ENCODE data around the gene BRINP1.

The BRINP1 gene

DNA sequence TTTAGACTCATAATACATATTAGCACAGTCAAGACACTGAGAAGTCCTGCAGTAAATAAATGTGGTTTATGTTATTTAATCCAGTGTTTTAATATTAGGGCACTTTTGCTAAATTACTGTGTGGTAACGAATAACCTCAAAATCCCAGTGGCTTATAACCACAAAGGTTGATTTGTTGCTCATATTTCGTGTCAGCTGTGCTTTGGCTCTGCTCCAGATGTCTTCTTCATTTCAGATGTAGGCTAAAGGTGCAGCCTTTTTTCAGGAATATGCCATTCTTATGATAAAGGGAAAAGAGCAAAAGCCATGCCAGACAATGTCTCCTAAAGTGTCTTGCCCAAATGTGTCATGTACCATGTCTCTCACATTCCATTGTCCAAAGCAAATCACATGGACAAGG lies 144.8 kb downstream of the BRINP1 start:
- H3K9ac ChIP-seq (ENCODE audit: low read length): no peak overlapping the region
- H3K4me1 ChIP-seq (ENCODE audit: insufficient read depth, low read length): no peaks in the 10 kb centered on the region

DNA sequence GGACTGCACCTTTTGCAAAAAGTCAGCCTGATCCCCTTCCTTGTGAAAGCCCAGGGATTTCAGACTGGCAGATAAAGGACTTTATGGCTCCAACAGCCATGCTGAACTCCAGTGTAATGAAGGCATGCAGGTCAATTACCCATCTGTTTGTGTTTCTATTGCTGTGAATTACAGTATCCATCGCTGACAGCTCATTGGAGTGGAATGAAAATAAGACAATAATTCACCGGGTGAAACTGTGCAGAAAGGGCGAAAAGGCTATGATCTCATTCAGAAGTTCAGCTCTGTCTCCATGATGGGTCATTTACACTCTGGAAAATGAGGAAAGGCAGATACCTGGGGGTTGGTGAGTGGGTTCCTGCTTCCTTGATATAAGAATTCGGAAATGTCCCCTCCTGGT lies 148.0 kb downstream of the BRINP1 start:
- H3K9ac ChIP-seq (ENCODE audit: low read length): no peak overlapping the region
- no peaks in the 10 kb centered on the region for H3K36me3 ChIP-seq (ENCODE audit: insufficient read depth, low read length)
- H3K27me3 ChIP-seq (ENCODE audit: control insufficient read depth in 1 of 2, insufficient read depth in 2 of 2, low read length in 2 of 2): no peaks in the 10 kb centered on the region
- H3K27ac ChIP-seq (ENCODE audit: low read depth, low read length): no peak overlapping the region
- H3K4me3 ChIP-seq (ENCODE audit: low read depth in 1 of 2, low read length in 2 of 2): no peak overlapping the region
- H3K4me1 ChIP-seq (ENCODE audit: insufficient read depth, low read length): peaks cover 5% of the 10 kb centered on the region
- H3K9me3 ChIP-seq (ENCODE audit: low read length): no peaks in the 10 kb centered on the region

More for the DNA sequence above, 144.8 kb downstream of the BRINP1 start:
- no peaks in the 10 kb centered on the region for H3K27me3 ChIP-seq (ENCODE audit: control insufficient read depth in 1 of 2, insufficient read depth in 2 of 2, low read length in 2 of 2)
- H3K36me3 ChIP-seq (ENCODE audit: insufficient read depth, low read length): no peaks in the 10 kb centered on the region
- no peak overlapping the region for H3K27ac ChIP-seq (ENCODE audit: low read depth, low read length)
- no peak overlapping the region for H3K4me3 ChIP-seq (ENCODE audit: low read depth in 1 of 2, low read length in 2 of 2)
- no peaks in the 10 kb centered on the region for H3K9me3 ChIP-seq (ENCODE audit: low read length)

DNA sequence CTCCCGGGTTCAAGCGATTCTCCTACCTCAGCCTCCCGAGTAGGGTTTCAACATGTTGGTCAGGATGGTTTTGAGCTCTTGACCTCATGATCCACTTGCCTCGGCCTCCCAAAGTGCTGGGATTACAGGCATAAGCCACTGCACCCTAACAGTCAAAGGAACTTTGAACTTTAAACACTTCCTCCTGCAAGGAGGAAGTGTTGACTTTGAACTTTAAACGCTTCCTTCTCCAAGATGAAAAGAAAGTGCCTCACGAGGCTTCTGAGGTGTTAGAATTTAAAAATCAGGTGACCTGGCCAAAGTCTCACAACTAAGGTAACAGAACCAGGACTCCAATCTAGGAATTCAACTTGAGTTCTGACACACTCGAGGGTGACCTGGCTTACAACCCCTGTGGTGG lies 150.9 kb downstream of the BRINP1 start:
- H3K27me3 ChIP-seq (ENCODE audit: control insufficient read depth in 1 of 2, insufficient read depth in 2 of 2, low read length in 2 of 2): no peaks in the 10 kb centered on the region
- H3K4me1 ChIP-seq (ENCODE audit: insufficient read depth, low read length): peaks cover 9% of the 10 kb centered on the region
- H3K36me3 ChIP-seq (ENCODE audit: insufficient read depth, low read length): no peaks in the 10 kb centered on the region
- H3K9me3 ChIP-seq (ENCODE audit: low read length): no peaks in the 10 kb centered on the region
- no peak overlapping the region for H3K27ac ChIP-seq (ENCODE audit: low read depth, low read length)
- H3K4me3 ChIP-seq (ENCODE audit: low read depth in 1 of 2, low read length in 2 of 2): no peak overlapping the region
- no peak overlapping the region for H3K9ac ChIP-seq (ENCODE audit: low read length)

DNA sequence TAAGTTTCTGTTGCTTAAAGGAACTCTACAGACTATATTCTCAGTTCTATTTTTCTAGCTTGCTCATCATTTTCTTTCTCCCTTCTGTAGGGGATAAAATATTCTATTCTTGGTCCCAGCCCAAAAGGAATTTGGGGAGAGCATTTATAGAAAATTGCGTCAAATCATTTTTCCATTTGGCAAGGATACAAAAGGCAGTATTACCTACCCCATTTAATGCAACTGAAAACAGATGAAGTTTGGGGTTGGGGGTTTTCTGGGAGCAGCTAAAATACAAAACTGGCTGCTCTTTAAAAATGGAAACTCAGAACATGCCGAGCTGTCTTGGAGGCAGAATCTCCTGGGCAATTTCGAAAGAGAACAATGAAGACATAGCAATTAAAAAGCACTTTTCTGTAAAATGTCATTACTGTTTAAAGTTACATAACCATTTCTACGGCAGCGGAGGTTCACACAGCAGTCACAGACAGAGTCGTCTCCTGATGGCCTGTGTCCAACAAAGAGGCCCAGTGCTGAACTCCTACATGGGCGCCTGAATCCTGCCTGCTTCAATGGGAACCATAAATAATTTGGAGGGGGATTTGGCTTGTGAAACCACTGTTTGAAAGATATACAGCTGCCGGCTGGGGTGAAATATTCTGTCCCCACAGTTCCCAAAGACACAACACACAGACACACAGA lies 152.4 kb downstream of the BRINP1 start:
- Histone ChIP-seq H3K27ac (ENCODE audit: low read depth, low read length) (no peak overlapping the region), H3K9me3 (ENCODE audit: low read length) (no peaks in the 10 kb centered on the region), H3K27me3 (ENCODE audit: control insufficient read depth in 1 of 2, insufficient read depth in 2 of 2, low read length in 2 of 2) (no peaks in the 10 kb centered on the region), H3K4me3 (ENCODE audit: low read depth in 1 of 2, low read length in 2 of 2) (no peak overlapping the region), H3K4me1 (ENCODE audit: insufficient read depth, low read length) (peaks cover 9% of the 10 kb centered on the region), H3K36me3 (ENCODE audit: insufficient read depth, low read length) (no peaks in the 10 kb centered on the region), H3K9ac (ENCODE audit: low read length) (no peak overlapping the region)

DNA sequence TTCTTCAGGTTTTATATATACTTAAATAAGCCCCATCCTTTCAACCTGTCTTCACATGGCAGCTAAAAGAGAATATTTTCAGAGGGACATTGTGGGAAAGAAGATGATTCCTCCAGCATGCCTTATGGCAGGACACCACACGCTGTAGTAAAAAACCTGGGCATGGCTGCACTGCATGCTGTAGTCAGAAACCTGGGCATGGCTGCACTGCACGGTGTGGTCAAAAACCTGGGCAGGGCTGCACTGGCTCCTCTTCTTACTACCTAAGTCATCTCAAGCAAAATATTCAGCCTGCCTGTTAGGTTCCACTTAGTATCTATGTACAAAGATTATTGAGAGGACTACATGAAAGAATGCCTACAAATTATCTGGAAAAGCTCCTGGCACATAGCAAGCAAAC lies 153.6 kb downstream of the BRINP1 start:
- no peak overlapping the region for H3K9ac ChIP-seq (ENCODE audit: low read length)
- H3K27me3 ChIP-seq (ENCODE audit: control insufficient read depth in 1 of 2, insufficient read depth in 2 of 2, low read length in 2 of 2): no peaks in the 10 kb centered on the region
- peaks cover 9% of the 10 kb centered on the region for H3K4me1 ChIP-seq (ENCODE audit: insufficient read depth, low read length)
- H3K9me3 ChIP-seq (ENCODE audit: low read length): no peaks in the 10 kb centered on the region
- H3K36me3 ChIP-seq (ENCODE audit: insufficient read depth, low read length): no peaks in the 10 kb centered on the region
- no peak overlapping the region for H3K27ac ChIP-seq (ENCODE audit: low read depth, low read length)
- H3K4me3 ChIP-seq (ENCODE audit: low read depth in 1 of 2, low read length in 2 of 2): no peak overlapping the region

DNA sequence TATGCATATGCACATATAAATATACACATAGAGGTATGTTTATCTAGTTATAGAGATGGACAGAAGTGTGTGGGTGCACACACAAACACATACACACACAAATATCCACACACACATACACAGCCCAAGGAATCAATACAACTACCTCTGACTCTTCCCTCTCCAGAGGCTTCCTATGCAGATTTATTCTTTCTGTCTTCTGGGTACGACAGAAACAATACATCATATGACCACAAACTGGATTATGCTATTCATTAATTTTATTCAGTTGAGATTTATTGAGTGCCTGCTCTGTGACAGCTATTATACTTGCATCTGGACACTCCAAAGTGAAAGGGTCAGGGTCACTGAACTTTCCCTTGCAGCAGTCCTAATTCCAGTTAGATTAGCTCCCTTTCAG lies 155.8 kb downstream of the BRINP1 start:
- peaks cover 9% of the 10 kb centered on the region for H3K4me1 ChIP-seq (ENCODE audit: insufficient read depth, low read length)
- no peak overlapping the region for H3K27ac ChIP-seq (ENCODE audit: low read depth, low read length)
- H3K36me3 ChIP-seq (ENCODE audit: insufficient read depth, low read length): no peaks in the 10 kb centered on the region
- no peaks in the 10 kb centered on the region for H3K27me3 ChIP-seq (ENCODE audit: control insufficient read depth in 1 of 2, insufficient read depth in 2 of 2, low read length in 2 of 2)
- no peak overlapping the region for H3K4me3 ChIP-seq (ENCODE audit: low read depth in 1 of 2, low read length in 2 of 2)
- H3K9me3 ChIP-seq (ENCODE audit: low read length): no peaks in the 10 kb centered on the region
- H3K9ac ChIP-seq (ENCODE audit: low read length): no peak overlapping the region

DNA sequence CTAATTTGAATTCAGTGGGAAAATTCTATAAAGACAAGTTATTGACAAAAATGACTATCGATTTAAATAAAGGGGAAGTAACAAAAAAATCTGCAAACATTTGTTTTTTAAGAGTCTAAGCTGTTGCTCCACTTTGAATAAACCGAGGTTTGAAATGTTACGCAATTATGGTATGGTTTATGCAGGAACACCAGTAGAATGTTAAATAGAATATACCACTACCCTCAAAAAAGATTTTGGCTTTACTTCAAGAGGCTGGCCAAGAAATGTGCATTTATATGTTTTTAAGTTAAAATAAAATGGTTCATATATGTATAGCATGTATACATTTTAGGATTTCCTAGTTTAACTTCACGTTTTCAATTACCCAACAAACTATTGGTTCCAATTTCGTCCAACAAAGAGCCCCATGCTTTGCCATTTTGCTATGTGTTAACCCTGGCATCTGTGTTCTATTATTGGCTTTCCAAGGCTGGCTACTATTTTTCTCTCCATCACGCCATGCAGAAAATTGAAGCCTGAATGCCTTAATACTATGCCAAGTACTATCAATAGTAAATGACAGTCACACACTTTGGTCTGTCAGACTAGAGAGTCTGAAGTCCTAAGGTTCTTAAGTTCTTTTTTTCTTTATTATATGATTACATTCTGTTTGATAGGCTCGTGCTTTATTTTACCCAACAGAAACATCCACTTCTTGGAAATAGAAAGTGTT lies 171.2 kb downstream of the BRINP1 start:
- Histone ChIP-seq H3K9ac (ENCODE audit: low read length) (no peak overlapping the region), H3K4me3 (ENCODE audit: low read depth in 1 of 2, low read length in 2 of 2) (no peak overlapping the region), H3K4me1 (ENCODE audit: insufficient read depth, low read length) (no peaks in the 10 kb centered on the region), H3K9me3 (ENCODE audit: low read length) (no peaks in the 10 kb centered on the region), H3K27ac (ENCODE audit: low read depth, low read length) (no peak overlapping the region), H3K27me3 (ENCODE audit: control insufficient read depth in 1 of 2, insufficient read depth in 2 of 2, low read length in 2 of 2) (no peaks in the 10 kb centered on the region), H3K36me3 (ENCODE audit: insufficient read depth, low read length) (no peaks in the 10 kb centered on the region)

DNA sequence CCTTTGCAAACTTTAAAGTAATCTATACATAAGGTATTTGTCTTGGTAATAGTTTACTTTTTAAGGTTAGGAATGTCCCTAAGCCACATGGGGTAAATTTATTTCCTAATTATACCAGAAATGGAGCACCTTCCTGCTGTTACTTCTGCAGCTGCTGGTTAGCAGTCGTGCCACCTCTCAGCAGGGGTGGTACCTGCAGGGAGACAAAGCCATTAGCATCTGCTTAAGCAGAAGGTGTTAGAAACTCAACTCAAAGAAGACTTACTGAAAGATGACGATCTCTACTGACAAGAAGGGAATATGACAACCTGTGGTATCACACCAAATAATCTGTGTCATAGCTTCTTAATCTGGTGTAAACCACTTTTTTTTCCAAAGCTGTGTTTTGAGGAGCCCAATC lies 173.7 kb downstream of the BRINP1 start:
- no peak overlapping the region for H3K27ac ChIP-seq (ENCODE audit: low read depth, low read length)
- no peak overlapping the region for H3K9ac ChIP-seq (ENCODE audit: low read length)
- no peaks in the 10 kb centered on the region for H3K4me1 ChIP-seq (ENCODE audit: insufficient read depth, low read length)
- H3K9me3 ChIP-seq (ENCODE audit: low read length): no peaks in the 10 kb centered on the region
- H3K4me3 ChIP-seq (ENCODE audit: low read depth in 1 of 2, low read length in 2 of 2): no peak overlapping the region
- H3K36me3 ChIP-seq (ENCODE audit: insufficient read depth, low read length): no peaks in the 10 kb centered on the region
- H3K27me3 ChIP-seq (ENCODE audit: control insufficient read depth in 1 of 2, insufficient read depth in 2 of 2, low read length in 2 of 2): no peaks in the 10 kb centered on the region

DNA sequence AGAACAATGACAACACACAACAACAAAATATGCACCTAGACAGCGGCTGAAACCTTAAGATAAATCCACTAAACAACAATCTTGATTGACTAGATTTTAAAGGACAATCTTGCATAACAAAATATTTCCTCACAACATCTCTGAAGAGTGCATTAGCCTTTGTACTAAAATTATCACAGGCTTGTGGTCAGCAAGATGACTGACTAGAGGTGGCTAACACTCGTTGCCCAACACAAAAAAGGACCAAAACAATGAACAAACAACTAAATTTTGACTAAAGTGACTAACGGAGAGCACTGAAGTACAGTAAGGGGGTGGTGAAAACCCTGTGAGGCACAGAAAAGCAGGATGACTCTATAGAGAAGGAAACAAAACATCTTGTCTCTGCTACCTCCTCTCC lies 183.9 kb downstream of the BRINP1 start:
- Histone ChIP-seq H3K9ac (ENCODE audit: low read length) (no peak overlapping the region), H3K9me3 (ENCODE audit: low read length) (no peaks in the 10 kb centered on the region), H3K36me3 (ENCODE audit: insufficient read depth, low read length) (no peaks in the 10 kb centered on the region), H3K4me3 (ENCODE audit: low read depth in 1 of 2, low read length in 2 of 2) (no peak overlapping the region), H3K27me3 (ENCODE audit: control insufficient read depth in 1 of 2, insufficient read depth in 2 of 2, low read length in 2 of 2) (no peaks in the 10 kb centered on the region), H3K4me1 (ENCODE audit: insufficient read depth, low read length) (no peaks in the 10 kb centered on the region), H3K27ac (ENCODE audit: low read depth, low read length) (no peak overlapping the region)

DNA sequence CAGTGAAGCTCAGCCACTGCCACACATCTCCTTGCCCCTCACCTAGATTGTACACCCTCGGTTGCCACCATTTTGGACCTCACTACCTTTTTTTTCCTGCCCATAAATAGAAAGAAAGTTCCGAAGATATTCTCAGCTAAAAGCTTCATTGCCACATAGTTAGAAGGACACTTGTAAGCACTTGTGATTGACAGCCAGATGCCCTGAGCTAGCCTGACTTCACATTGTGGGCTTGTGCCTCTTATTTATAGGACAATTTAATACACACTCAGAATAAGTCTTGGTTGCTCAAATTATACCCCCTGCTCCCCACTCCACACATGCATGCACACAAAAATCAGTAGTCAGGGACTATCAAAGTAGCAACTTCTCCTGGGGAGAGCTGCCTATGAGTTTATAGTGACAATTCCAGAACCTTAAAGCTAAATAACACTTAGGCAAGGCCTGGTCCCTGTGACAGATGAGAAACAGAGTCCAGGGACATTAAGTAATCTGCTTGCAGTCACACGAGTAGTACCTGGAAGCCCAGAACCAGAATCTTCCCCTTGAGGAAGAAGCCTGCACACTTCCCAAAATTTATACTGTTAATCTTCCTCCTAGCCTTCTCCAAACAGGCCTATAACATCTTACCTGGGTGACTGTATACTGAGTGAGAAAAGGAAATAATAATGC lies 184.8 kb downstream of the BRINP1 start:
- Histone ChIP-seq H3K36me3 (ENCODE audit: insufficient read depth, low read length) (no peaks in the 10 kb centered on the region), H3K4me3 (ENCODE audit: low read depth in 1 of 2, low read length in 2 of 2) (no peak overlapping the region), H3K27ac (ENCODE audit: low read depth, low read length) (no peak overlapping the region), H3K9me3 (ENCODE audit: low read length) (no peaks in the 10 kb centered on the region), H3K9ac (ENCODE audit: low read length) (no peak overlapping the region), H3K27me3 (ENCODE audit: control insufficient read depth in 1 of 2, insufficient read depth in 2 of 2, low read length in 2 of 2) (no peaks in the 10 kb centered on the region), H3K4me1 (ENCODE audit: insufficient read depth, low read length) (no peaks in the 10 kb centered on the region)

DNA sequence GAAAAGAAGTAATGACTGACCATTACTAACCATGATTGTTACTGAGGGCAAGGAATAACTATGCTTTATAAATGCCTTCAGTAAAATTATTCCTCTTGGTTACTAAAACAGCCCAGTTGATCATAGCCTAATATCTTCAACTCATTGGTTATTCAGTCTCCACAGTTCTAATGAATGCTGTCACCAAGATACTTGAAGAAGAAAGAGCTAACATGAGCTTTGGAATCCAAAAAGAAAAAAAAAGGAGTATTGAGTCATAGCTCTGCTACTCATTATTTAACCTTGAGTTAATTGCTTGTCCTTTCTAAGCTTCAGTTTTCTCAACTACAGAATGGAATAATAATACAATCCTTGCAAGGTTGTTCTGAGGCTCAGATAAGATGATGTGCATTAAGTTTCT lies 187.7 kb downstream of the BRINP1 start:
- Histone ChIP-seq H3K4me1 (ENCODE audit: insufficient read depth, low read length) (no peaks in the 10 kb centered on the region), H3K27me3 (ENCODE audit: control insufficient read depth in 1 of 2, insufficient read depth in 2 of 2, low read length in 2 of 2) (no peaks in the 10 kb centered on the region), H3K27ac (ENCODE audit: low read depth, low read length) (no peak overlapping the region), H3K36me3 (ENCODE audit: insufficient read depth, low read length) (no peaks in the 10 kb centered on the region), H3K4me3 (ENCODE audit: low read depth in 1 of 2, low read length in 2 of 2) (no peak overlapping the region), H3K9me3 (ENCODE audit: low read length) (no peaks in the 10 kb centered on the region), H3K9ac (ENCODE audit: low read length) (no peak overlapping the region)
